ENCODE measurements around the gene PDE3A.

- TF ChIP-seq CTCF (conservative IDR thresholded peaks at IDR 0.05) (no peak), ZFX (IDR thresholded peaks at IDR 0.05) (no peak)
Measured at GRCh38 chr12:20458011-20458410, 89.7 kb downstream of the PDE3A start.
